Measurements from ENCODE around the gene IFRD1.

DNA sequence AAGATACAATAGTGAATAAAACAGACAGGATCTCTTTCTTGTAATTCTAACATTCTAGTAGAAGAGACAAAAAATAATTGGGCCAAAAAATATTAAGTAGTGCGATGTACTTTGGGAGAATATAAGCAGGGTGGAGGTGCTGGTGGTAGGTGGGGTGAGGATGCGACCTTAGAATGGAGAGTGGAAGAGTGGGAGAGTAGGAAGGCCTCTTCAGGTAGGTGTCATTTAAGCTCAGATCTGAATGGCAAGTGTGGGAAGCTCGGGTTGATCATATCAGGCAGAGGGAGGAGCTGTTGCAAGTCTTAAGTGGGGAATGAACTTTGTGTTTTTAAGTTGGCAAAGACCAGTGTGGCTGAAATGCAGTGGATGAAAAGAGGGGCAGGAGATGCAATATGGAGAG is 3.8 kb upstream of the IFRD1 start:
- no peak for TF ChIP-seq EZH2 (IDR thresholded peaks at IDR 0.05; ENCODE audit: low read length)
- TF ChIP-seq, protein P1, sequence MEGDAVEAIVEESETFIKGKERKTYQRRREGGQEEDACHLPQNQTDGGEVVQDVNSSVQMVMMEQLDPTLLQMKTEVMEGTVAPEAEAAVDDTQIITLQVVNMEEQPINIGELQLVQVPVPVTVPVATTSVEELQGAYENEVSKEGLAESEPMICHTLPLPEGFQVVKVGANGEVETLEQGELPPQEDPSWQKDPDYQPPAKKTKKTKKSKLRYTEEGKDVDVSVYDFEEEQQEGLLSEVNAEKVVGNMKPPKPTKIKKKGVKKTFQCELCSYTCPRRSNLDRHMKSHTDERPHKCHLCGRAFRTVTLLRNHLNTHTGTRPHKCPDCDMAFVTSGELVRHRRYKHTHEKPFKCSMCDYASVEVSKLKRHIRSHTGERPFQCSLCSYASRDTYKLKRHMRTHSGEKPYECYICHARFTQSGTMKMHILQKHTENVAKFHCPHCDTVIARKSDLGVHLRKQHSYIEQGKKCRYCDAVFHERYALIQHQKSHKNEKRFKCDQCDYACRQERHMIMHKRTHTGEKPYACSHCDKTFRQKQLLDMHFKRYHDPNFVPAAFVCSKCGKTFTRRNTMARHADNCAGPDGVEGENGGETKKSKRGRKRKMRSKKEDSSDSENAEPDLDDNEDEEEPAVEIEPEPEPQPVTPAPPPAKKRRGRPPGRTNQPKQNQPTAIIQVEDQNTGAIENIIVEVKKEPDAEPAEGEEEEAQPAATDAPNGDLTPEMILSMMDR (optimal IDR thresholded peaks at IDR 0.05 in 1 of 3, IDR thresholded peaks at IDR 0.05 in 1 of 3, conservative IDR thresholded peaks at IDR 0.05 in 1 of 3; ENCODE audit: extremely low read depth in 1 of 3, insufficient read depth in 2 of 3, low read length in 3 of 3) = no peak
